HepG2 (cell line): Measurements from ENCODE around the gene RNU11. TPM values are rescaled to one million over a fixed set of nuclear protein-coding genes. Genes with fewer than 3 reads are reported as not detected.

Source experiments
- ARNT2 ChIP-seq: sonication (generic); formaldehyde crosslinking; IDR thresholded peaks from 2 replicates; pipeline ENCODE4 v1.8.0; 2022; ENCODE audit warnings: mild to moderate bottlenecking, low read depth, missing genetic modification reagents, moderate library complexity
- CCDC6 ChIP-seq: sonication (generic); formaldehyde crosslinking; IDR thresholded peaks from 2 replicates; pipeline ENCODE4 v1.8.1; 2022; ENCODE audit warnings: mild to moderate bottlenecking, missing genetic modification reagents, moderate library complexity
- MAF1 ChIP-seq: sonication (generic); formaldehyde crosslinking; IDR thresholded peaks from 2 replicates; pipeline ENCODE4 v1.5.0; 2020; ENCODE audit warnings: missing genetic modification reagents, borderline replicate concordance
- NCOA2 ChIP-seq: sonication (generic); formaldehyde crosslinking; IDR thresholded peaks from 2 replicates; pipeline ENCODE4 v1.8.0; 2022; ENCODE audit warnings: inconsistent platforms
- PRMT3 ChIP-seq: sonication (generic); formaldehyde crosslinking; IDR thresholded peaks from 2 replicates; pipeline ENCODE4 v1.8.1; 2022; ENCODE audit warnings: low read depth, mild to moderate bottlenecking, moderate library complexity, missing genetic modification reagents, borderline replicate concordance
- STAT5B ChIP-seq: sonication (generic); formaldehyde crosslinking; IDR thresholded peaks from 2 replicates; pipeline ENCODE4 v1.4.0; 2020; ENCODE audit warnings: missing genetic modification reagents
- ZNF124 ChIP-seq: sonication (generic); formaldehyde crosslinking; IDR thresholded peaks from 2 replicates; pipeline ENCODE4 v1.4.0; 2020; ENCODE audit warnings: missing genetic modification reagents
- ZNF224 ChIP-seq: sonication (generic); formaldehyde crosslinking; IDR thresholded peaks from 2 replicates; pipeline ENCODE4 v1.5.0; 2020; ENCODE audit warnings: mild to moderate bottlenecking, missing genetic modification reagents
- ZNF235 ChIP-seq: sonication (generic); formaldehyde crosslinking; IDR thresholded peaks from 2 replicates; pipeline ENCODE4 v1.8.1; 2023; ENCODE audit warnings: mild to moderate bottlenecking, missing genetic modification reagents, borderline replicate concordance
- ZNF30 ChIP-seq: sonication (generic); formaldehyde crosslinking; IDR thresholded peaks from 2 replicates; pipeline ENCODE4 v1.5.0; 2020; ENCODE audit warnings: mild to moderate bottlenecking, missing genetic modification reagents
- ZNF552 ChIP-seq: sonication (generic); formaldehyde crosslinking; IDR thresholded peaks from 2 replicates; pipeline ENCODE4 v1.9.0; 2022; ENCODE audit warnings: missing genetic modification reagents, mild to moderate bottlenecking, borderline replicate concordance
- ZNF556 ChIP-seq: sonication (generic); formaldehyde crosslinking; IDR thresholded peaks from 2 replicates; pipeline ENCODE4 v1.4.0; 2020; ENCODE audit warnings: mild to moderate bottlenecking, missing genetic modification reagents, borderline replicate concordance
- ZNF709 ChIP-seq: sonication (generic); formaldehyde crosslinking; IDR thresholded peaks from 2 replicates; pipeline ENCODE4 v1.5.0; 2020; ENCODE audit warnings: mild to moderate bottlenecking, missing genetic modification reagents
- ZNF724P ChIP-seq: sonication (generic); formaldehyde crosslinking; IDR thresholded peaks from 2 replicates; pipeline ENCODE4 v1.8.0; 2022; ENCODE audit warnings: missing genetic modification reagents, borderline replicate concordance
- polyA plus RNA-seq, 8 experiments: library from polyadenylated mRNA; depleted of rRNA in 3 of 8; stranded (reverse) in 7 of 8; unstranded in 1 of 8; fragments of >200 nt; fragmentation: Illumina TruSeq in 4 of 8; extraction: Trizol in 4 of 8; gene quantifications; 2 replicates each; pipeline versions ENCODE4 v1.2.1 to v1.2.3, GENCODE V29; 2011 to 2016; ENCODE audit warnings: low read depth in 4 of 8, missing spikeins in 1 of 8, mixed read lengths in 1 of 8; ENCODE audit not compliant: insufficient read depth in 1 of 8
- total RNA-seq, 5 experiments: library from RNA; depleted of rRNA; stranded (reverse); fragments of >200 nt; fragmentation: Illumina TruSeq; extraction: Trizol; gene quantifications; 2 replicates each; pipeline ENCODE4 v1.2.3, GENCODE V29; 2016; ENCODE audit warnings: low read depth in 1 of 5
- TF ChIP-seq, protein P1 (sequence below): sonication (generic); formaldehyde crosslinking; IDR thresholded peaks from 2 replicates; pipeline ENCODE4 v1.4.0; 2020; ENCODE audit warnings: missing genetic modification reagents; ENCODE audit errors: not compliant biosample characterization
- TF ChIP-seq, protein P2 (sequence below): sonication (generic); formaldehyde crosslinking; IDR thresholded peaks from 2 replicates; pipeline ENCODE4 v1.8.0; 2023; ENCODE audit warnings: mild to moderate bottlenecking, missing genetic modification reagents
- TF ChIP-seq, protein P3 (sequence below): sonication (generic); formaldehyde crosslinking; IDR thresholded peaks from 2 replicates; pipeline ENCODE4 v1.5.0; 2020; ENCODE audit warnings: missing genetic modification reagents
- TF ChIP-seq, protein P4 (sequence below): IDR thresholded peaks from 2 replicates; pipeline ENCODE4 v1.6.1; 2012; ENCODE audit warnings: inconsistent platforms
- TF ChIP-seq, protein P5 (sequence below): IDR thresholded peaks from 2 replicates; pipeline ENCODE4 v1.6.1; 2016; ENCODE audit warnings: low read depth, borderline replicate concordance
- TF ChIP-seq, protein P6 (sequence below): sonication (generic); IDR thresholded peaks from 2 replicates; pipeline ENCODE4 v1.6.1; 2016; ENCODE audit warnings: low read depth, borderline replicate concordance

RNU11 gene
- total and polyA plus RNA-seq, 2 of the 13 experiments (the other 11 are each of a cell fraction or from before 2014, with no cell fraction given), result not detected

DNA sequence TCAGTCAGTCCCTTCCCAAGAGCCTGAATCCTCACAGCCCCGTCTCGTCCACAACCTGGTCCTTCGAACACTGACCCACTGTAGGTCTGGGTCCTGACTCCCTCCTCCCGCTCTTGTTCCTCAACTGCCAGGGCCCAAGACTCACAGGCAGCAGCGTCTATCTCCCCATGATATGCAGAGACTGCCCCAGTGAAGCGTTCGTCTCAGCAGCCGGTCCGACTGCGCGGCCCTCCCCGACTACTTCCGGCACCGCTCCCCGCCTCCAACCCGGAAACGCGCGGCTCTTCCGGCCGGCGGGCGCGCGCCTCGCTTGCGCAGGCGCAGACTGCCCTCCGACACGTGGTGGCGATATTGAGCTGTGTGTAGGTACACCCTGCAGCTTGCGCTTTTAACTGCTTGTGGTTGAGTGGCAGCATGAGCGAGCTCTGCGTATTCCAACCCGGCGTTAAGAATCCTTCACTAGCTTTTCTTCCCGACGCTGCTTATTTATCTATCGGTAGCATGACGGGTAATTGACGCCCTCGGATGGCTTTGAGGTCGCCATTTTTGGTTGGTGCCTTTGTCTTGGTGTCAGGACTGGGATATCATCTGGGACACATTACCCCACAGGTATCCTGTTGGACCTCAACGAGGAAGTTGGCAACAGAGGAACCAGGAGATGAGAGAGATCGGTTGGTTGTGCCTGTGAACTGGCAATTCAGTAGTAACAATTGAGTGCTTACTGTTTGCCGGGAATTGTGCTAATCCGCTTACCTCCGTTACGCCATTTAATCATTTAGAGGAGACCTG, 5.4 kb upstream of the RNU11 start, which contains the start of gene TAF12 (continued):
- TF ChIP-seq, protein P1, sequence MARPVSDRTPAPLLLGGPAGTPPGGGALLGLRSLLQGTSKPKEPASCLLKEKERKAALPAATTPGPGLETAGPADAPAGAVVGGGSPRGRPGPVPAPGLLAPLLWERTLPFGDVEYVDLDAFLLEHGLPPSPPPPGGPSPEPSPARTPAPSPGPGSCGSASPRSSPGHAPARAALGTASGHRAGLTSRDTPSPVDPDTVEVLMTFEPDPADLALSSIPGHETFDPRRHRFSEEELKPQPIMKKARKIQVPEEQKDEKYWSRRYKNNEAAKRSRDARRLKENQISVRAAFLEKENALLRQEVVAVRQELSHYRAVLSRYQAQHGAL (CRISPR knock-in tag), result peak; percentile 14
- TF ChIP-seq ZNF552 (CRISPR knock-in tag) (no peak), MAF1 (CRISPR knock-in tag) (0 out of 2 replicates have a peak, but pooled peaks have one; percentile 60), ARNT2 (CRISPR knock-in tag) (peak; percentile 77; the same call in 1 of the 2 replicates), ZNF224 (CRISPR knock-in tag) (peak; percentile 95), PRMT3 (CRISPR knock-in tag) (no peak; the same call in 1 of the 2 replicates), STAT5B (CRISPR knock-in tag) (peak; percentile 41; the same call in 1 of the 2 replicates), ZNF724P (CRISPR knock-in tag) (no peak; the same call in 1 of the 2 replicates), CCDC6 (CRISPR knock-in tag) (peak; percentile 67), NCOA2 (CRISPR knock-in tag) (peak; percentile 16), ZNF709 (CRISPR knock-in tag) (no peak; the same call in 1 of the 2 replicates), ZNF30 (CRISPR knock-in tag) (no peak), ZNF124 (CRISPR knock-in tag) (peak; percentile 35; the same call in 1 of the 2 replicates), ZNF556 (CRISPR knock-in tag) (peak; percentile 87; the same call in 1 of the 2 replicates), ZNF235 (no peak)
- TF ChIP-seq, protein P2, sequence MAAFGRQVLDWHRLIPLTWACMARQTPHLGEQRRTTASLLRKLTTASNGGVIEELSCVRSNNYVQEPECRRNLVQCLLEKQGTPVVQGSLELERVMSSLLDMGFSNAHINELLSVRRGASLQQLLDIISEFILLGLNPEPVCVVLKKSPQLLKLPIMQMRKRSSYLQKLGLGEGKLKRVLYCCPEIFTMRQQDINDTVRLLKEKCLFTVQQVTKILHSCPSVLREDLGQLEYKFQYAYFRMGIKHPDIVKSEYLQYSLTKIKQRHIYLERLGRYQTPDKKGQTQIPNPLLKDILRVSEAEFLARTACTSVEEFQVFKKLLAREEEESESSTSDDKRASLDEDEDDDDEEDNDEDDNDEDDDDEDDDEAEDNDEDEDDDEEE (CRISPR knock-in tag), result 0 out of 2 replicates have a peak, but pooled peaks have one; percentile 66
- TF ChIP-seq, protein P3, sequence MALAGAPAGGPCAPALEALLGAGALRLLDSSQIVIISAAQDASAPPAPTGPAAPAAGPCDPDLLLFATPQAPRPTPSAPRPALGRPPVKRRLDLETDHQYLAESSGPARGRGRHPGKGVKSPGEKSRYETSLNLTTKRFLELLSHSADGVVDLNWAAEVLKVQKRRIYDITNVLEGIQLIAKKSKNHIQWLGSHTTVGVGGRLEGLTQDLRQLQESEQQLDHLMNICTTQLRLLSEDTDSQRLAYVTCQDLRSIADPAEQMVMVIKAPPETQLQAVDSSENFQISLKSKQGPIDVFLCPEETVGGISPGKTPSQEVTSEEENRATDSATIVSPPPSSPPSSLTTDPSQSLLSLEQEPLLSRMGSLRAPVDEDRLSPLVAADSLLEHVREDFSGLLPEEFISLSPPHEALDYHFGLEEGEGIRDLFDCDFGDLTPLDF, result peak; percentile 81
- TF ChIP-seq, protein P4, sequence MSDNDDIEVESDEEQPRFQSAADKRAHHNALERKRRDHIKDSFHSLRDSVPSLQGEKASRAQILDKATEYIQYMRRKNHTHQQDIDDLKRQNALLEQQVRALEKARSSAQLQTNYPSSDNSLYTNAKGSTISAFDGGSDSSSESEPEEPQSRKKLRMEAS, result peak; percentile 95
- TF ChIP-seq, protein P5, sequence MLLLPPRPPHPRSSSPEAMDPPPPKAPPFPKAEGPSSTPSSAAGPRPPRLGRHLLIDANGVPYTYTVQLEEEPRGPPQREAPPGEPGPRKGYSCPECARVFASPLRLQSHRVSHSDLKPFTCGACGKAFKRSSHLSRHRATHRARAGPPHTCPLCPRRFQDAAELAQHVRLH (CRISPR knock-in tag), result peak; percentile 73; the same call in 1 of the 2 replicates
- TF ChIP-seq, protein P6, sequence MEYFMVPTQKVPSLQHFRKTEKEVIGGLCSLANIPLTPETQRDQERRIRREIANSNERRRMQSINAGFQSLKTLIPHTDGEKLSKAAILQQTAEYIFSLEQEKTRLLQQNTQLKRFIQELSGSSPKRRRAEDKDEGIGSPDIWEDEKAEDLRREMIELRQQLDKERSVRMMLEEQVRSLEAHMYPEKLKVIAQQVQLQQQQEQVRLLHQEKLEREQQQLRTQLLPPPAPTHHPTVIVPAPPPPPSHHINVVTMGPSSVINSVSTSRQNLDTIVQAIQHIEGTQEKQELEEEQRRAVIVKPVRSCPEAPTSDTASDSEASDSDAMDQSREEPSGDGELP, result peak; percentile 19; the same call in 1 of the 2 replicates
